ENCODE measurements around the gene TNFAIP8L3. TPM values are rescaled to one million over a fixed set of nuclear protein-coding genes. Genes with fewer than 3 reads are reported as not detected.
A peak's percentile ranks its signal among the peaks of the same experiment; 100 is the strongest.

TNFAIP8L3 gene
- total and polyA plus RNA-seq, 10 donors, result 6.5 to 35.8 (median 20.8) TPM

DNA sequence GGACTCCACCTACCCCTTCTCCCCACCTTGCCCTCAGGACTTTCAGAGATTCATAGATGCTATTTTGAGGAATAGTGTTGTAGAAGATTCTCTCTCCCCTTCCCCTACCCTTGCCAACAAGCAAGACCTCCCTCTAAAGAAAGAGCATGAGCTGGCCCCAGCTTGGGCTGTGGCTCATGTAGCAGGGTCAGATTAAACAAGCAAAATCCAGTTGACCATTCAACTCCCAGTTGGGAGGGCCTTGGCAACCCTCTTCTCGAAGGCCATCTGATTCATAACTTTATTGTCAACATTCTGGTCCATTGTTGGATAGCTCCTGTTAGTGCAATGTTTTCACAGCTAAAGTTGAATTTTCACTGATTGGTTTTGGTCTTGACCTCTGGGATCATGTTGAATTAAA lies 41.1 kb downstream of the TNFAIP8L3 start:
- intact Hi-C loops (cut with DNase I; ENCODE audit: low total_unique reads), result no loop called here
- Histone ChIP-seq H3K4me1 (peaks cover 0 to 29% (median 12%) of the 10 kb centered on the region in 6 donors), H3K9me3 (no peaks in the 10 kb centered on the region), H3K4me3 (no peak overlapping the region), H3K36me3 (peaks cover 0 to 29% (median 3%) of the 10 kb centered on the region in 6 donors), H3K27me3 (replicated peaks in 1 of 7) (no peaks in the 10 kb centered on the region), H3K27ac (no peak overlapping the region)
- no peak for DNase-seq
- TF ChIP-seq, protein P1, sequence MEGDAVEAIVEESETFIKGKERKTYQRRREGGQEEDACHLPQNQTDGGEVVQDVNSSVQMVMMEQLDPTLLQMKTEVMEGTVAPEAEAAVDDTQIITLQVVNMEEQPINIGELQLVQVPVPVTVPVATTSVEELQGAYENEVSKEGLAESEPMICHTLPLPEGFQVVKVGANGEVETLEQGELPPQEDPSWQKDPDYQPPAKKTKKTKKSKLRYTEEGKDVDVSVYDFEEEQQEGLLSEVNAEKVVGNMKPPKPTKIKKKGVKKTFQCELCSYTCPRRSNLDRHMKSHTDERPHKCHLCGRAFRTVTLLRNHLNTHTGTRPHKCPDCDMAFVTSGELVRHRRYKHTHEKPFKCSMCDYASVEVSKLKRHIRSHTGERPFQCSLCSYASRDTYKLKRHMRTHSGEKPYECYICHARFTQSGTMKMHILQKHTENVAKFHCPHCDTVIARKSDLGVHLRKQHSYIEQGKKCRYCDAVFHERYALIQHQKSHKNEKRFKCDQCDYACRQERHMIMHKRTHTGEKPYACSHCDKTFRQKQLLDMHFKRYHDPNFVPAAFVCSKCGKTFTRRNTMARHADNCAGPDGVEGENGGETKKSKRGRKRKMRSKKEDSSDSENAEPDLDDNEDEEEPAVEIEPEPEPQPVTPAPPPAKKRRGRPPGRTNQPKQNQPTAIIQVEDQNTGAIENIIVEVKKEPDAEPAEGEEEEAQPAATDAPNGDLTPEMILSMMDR (IDR thresholded peaks at IDR 0.05 in 8 of 11, conservative IDR thresholded peaks at IDR 0.05 in 3 of 11), result no peak
- TF ChIP-seq POLR2A (IDR thresholded peaks at IDR 0.05) (no peak), POLR2AphosphoS5 (IDR thresholded peaks at IDR 0.05) (no peak)
- WGBS, 5 donors, result 80 to 98% (median 85%) methylated on average over 1 of the region's 1 CpG

DNA sequence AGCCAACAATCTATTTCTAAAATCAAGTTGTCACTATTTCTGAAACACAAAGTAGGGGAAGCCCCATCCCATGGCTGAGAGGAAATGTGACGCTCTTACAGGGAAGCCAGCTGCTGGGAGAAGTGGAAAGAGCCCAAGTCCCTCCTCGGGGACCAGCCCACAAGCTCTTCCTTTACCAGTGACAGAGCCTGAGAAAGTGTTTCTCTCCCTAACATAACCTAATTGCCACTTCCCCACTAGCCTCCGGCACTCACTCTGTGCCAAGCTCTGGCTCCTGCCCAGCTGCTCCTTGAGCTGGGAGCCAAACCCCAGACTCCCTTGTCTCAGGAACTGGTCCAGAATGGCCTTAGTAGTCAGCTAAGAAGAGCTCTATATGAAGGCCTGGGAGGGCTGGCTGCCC lies 42.9 kb downstream of the TNFAIP8L3 start:
- Histone ChIP-seq H3K36me3 (peaks cover 0 to 15% (median 0%) of the 10 kb centered on the region in 6 donors), H3K9me3 (no peaks in the 10 kb centered on the region), H3K4me1 (peaks cover 0 to 45% (median 21%) of the 10 kb centered on the region in 6 donors), H3K27me3 (replicated peaks in 1 of 7) (no peaks in the 10 kb centered on the region), H3K4me3 (no peak overlapping the region), H3K27ac (peak overlapping the region in 6 of 8 donors; percentile 13 to 59 (median 36))
- TF ChIP-seq, protein P1 (IDR thresholded peaks at IDR 0.05 in 8 of 11, conservative IDR thresholded peaks at IDR 0.05 in 3 of 11), result no peak
- peak in 2 of 3 donors; percentile 56 to 61 for TF ChIP-seq POLR2AphosphoS5 (IDR thresholded peaks at IDR 0.05)
- no peak for TF ChIP-seq POLR2A (IDR thresholded peaks at IDR 0.05)
- no peak for DNase-seq
- 18 to 58% (median 48%) methylated on average over 3 of the region's 3 CpGs for whole genome bisulfite sequencing, 5 donors
- intact Hi-C loops (cut with DNase I; ENCODE audit: low total_unique reads), result no loop called here

DNA sequence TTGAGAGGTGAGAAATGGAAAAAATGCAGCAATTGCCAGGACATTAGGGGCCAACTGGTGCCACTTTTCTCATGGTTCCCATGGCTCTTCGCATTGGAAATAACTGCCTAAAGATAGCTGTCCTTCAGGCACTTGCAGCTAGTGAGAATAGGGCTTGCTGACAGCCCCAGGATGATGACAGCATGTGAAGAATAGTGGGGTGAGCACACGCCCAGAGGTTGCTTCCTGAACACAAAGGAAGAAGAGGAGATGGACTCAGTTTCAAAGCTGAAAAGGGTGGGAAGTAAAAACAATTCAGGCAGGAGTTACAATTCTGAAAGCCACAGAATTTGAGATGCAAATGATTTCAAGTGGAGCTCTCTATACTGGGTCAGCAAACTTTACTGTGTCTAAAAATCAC lies 45.6 kb downstream of the TNFAIP8L3 start:
- H3K9me3 ChIP-seq, result no peaks in the 10 kb centered on the region
- peaks cover 0 to 49% (median 21%) of the 10 kb centered on the region in 6 donors for H3K4me1 ChIP-seq
- no peak for DNase-seq
- H3K27me3 ChIP-seq (replicated peaks in 1 of 7), result no peaks in the 10 kb centered on the region
- TF ChIP-seq POLR2A (IDR thresholded peaks at IDR 0.05) (no peak), POLR2AphosphoS5 (IDR thresholded peaks at IDR 0.05) (no peak)
- TF ChIP-seq, protein P1 (IDR thresholded peaks at IDR 0.05 in 8 of 11, conservative IDR thresholded peaks at IDR 0.05 in 3 of 11), result no peak
- WGBS, 5 donors, result 55 to 69% (median 62%) methylated on average over 2 of the region's 2 CpGs
- no peaks in the 10 kb centered on the region for H3K36me3 ChIP-seq
- H3K4me3 ChIP-seq, result no peak overlapping the region
- intact Hi-C loops (cut with DNase I; ENCODE audit: low total_unique reads), result no loop called here
- H3K27ac ChIP-seq, result no peak overlapping the region

DNA sequence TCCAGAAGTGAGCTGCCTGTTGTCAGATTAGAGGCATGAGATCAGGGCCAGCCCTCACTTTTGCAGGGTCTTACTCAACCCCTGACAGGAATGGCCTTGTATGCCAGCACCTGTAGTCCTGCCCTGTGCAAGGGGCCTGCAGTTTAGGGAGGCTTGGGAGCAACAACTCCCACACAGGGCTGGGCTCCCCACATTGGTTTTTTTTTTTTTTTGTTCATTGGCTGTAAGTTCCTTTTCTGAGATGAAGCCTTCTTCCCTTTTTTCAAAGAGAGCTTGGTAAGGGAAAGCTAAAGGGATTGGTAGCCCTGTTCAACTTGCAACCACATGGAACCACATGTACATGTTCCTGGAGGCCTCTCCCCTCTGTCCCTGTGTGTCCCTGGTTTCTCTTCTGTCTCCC lies 46.4 kb downstream of the TNFAIP8L3 start:
- intact Hi-C loops (cut with DNase I; ENCODE audit: low total_unique reads), result no loop called here
- H3K27ac ChIP-seq, result no peak overlapping the region
- H3K36me3 ChIP-seq, result no peaks in the 10 kb centered on the region
- TF ChIP-seq POLR2AphosphoS5 (IDR thresholded peaks at IDR 0.05) (no peak), POLR2A (IDR thresholded peaks at IDR 0.05) (no peak)
- TF ChIP-seq, protein P1 (IDR thresholded peaks at IDR 0.05 in 8 of 11, conservative IDR thresholded peaks at IDR 0.05 in 3 of 11), result no peak
- no peaks in the 10 kb centered on the region for H3K9me3 ChIP-seq
- DNase-seq, result no peak
- peaks cover 0 to 49% (median 21%) of the 10 kb centered on the region in 6 donors for H3K4me1 ChIP-seq
- H3K4me3 ChIP-seq, result no peak overlapping the region
- H3K27me3 ChIP-seq (replicated peaks in 1 of 7), result no peaks in the 10 kb centered on the region
